ENCODE data around the gene GUCA1A. TPM values are rescaled to one million over a fixed set of nuclear protein-coding genes. Genes with fewer than 3 reads are reported as not detected.

GUCA1A gene
- total RNA-seq, 1 experiment from 2014 or later, result not detected

DNA sequence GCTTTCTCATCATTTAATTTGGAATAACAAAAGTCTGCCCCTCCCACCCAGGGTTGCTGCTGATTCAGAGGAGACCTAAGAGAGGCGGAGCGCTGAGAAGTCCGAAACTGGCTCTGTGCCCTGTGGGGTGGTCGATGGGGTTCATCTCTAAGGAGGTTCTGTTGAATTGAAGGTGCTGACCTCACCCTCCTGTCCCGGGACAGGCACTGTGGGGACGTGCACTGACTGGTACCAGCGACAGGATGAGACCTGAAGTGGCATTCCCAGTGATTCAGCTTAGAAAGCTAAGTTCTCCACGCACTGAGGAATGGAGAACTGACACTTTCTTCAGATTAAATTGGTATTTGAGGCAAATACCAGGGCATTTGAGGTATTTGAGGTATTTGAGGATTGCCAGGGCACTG lies 20.3 kb downstream of the GUCA1A start:
- H3K4me3 ChIP-seq (ENCODE audit: low read depth in 2 of 2, low read length in 2 of 2), result no peak overlapping the region

DNA sequence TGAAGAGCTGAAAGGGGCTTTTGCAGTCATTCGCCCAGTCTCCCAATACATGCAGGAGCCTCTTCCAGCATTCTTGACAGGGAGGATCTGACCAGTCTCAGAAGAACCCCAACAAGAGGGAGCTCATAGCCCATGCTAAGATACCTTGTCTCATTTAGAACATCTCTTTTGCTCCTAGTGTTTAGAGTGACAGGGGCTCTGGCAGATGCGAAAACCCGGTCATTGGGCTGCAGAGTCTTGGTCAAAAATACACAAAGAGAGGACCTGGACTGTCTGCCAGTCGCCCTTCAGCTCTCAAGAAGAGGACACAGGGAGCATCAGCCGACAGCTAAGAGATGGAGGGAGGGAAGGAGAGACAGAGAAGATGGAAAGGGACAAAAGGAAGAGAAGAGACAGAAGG lies 20.9 kb downstream of the GUCA1A start:
- TF ChIP-seq, protein P1, sequence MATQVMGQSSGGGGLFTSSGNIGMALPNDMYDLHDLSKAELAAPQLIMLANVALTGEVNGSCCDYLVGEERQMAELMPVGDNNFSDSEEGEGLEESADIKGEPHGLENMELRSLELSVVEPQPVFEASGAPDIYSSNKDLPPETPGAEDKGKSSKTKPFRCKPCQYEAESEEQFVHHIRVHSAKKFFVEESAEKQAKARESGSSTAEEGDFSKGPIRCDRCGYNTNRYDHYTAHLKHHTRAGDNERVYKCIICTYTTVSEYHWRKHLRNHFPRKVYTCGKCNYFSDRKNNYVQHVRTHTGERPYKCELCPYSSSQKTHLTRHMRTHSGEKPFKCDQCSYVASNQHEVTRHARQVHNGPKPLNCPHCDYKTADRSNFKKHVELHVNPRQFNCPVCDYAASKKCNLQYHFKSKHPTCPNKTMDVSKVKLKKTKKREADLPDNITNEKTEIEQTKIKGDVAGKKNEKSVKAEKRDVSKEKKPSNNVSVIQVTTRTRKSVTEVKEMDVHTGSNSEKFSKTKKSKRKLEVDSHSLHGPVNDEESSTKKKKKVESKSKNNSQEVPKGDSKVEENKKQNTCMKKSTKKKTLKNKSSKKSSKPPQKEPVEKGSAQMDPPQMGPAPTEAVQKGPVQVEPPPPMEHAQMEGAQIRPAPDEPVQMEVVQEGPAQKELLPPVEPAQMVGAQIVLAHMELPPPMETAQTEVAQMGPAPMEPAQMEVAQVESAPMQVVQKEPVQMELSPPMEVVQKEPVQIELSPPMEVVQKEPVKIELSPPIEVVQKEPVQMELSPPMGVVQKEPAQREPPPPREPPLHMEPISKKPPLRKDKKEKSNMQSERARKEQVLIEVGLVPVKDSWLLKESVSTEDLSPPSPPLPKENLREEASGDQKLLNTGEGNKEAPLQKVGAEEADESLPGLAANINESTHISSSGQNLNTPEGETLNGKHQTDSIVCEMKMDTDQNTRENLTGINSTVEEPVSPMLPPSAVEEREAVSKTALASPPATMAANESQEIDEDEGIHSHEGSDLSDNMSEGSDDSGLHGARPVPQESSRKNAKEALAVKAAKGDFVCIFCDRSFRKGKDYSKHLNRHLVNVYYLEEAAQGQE (IDR thresholded peaks at IDR 0.05; ENCODE audit: insufficient read depth in 1 of 2, low read depth in 2 of 2, low read length in 1 of 2), result no peak
- TF ChIP-seq, protein P2, sequence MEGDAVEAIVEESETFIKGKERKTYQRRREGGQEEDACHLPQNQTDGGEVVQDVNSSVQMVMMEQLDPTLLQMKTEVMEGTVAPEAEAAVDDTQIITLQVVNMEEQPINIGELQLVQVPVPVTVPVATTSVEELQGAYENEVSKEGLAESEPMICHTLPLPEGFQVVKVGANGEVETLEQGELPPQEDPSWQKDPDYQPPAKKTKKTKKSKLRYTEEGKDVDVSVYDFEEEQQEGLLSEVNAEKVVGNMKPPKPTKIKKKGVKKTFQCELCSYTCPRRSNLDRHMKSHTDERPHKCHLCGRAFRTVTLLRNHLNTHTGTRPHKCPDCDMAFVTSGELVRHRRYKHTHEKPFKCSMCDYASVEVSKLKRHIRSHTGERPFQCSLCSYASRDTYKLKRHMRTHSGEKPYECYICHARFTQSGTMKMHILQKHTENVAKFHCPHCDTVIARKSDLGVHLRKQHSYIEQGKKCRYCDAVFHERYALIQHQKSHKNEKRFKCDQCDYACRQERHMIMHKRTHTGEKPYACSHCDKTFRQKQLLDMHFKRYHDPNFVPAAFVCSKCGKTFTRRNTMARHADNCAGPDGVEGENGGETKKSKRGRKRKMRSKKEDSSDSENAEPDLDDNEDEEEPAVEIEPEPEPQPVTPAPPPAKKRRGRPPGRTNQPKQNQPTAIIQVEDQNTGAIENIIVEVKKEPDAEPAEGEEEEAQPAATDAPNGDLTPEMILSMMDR (IDR thresholded peaks at IDR 0.05), result no peak
- TF ChIP-seq SIN3A (IDR thresholded peaks at IDR 0.05; ENCODE audit: borderline replicate concordance, insufficient read depth, low read depth, low read length), result no peak
- Histone ChIP-seq H3K4me1 (ENCODE audit: control insufficient read depth, insufficient read depth, low read length) (peaks cover 4% of the 10 kb centered on the region; the same call in 1 of the 2 replicates), H3K36me3 (ENCODE audit: control insufficient read depth, insufficient read depth, low read length) (no peaks in the 10 kb centered on the region), H3K27ac (ENCODE audit: low read length) (no peak overlapping the region), H3K9me3 (ENCODE audit: control insufficient read depth, insufficient read depth, low read depth, low read length) (no peaks in the 10 kb centered on the region), H3K27me3 (ENCODE audit: control insufficient read depth, insufficient read depth, low read length) (no peaks in the 10 kb centered on the region), H3K4me3 (ENCODE audit: low read depth in 2 of 2, low read length in 2 of 2) (no peak overlapping the region)
- intact Hi-C loops (cut with micrococcal nuclease; ENCODE audit: unreplicated experiment) (no loop called here), in situ Hi-C loops (cut with HindIII; ENCODE audit: low pct_unique_long_range_greater_than_20kb, low sequenced_read_pairs) (no loop called here)
- ChIA-PET POLR2A (no interaction called here), CTCF (interaction anchor here (0.6 kb wide), 1 partner anchor 55 kb away, joined by 3 read pairs; no protein-coding TSS in a partner anchor)
- ATAC-seq, result no peak
- no peak for DNase-seq (ENCODE audit: low read depth, low spot score)
- no TSS peak for BruUV-seq (replicated peaks)

More for the DNA sequence above, 20.3 kb downstream of the GUCA1A start:
- ChIA-PET POLR2A (no interaction called here), CTCF (no interaction called here)
- Histone ChIP-seq H3K27me3 (ENCODE audit: control insufficient read depth, insufficient read depth, low read length) (no peaks in the 10 kb centered on the region), H3K27ac (ENCODE audit: low read length) (0 out of 2 replicates have a peak overlapping the region, but pooled peaks have one; percentile 25), H3K4me1 (ENCODE audit: control insufficient read depth, insufficient read depth, low read length) (peaks cover 4% of the 10 kb centered on the region; the same call in 1 of the 2 replicates), H3K36me3 (ENCODE audit: control insufficient read depth, insufficient read depth, low read length) (no peaks in the 10 kb centered on the region), H3K9me3 (ENCODE audit: control insufficient read depth, insufficient read depth, low read depth, low read length) (no peaks in the 10 kb centered on the region)
- intact Hi-C loops (cut with micrococcal nuclease; ENCODE audit: unreplicated experiment) (no loop called here), in situ Hi-C loops (cut with HindIII; ENCODE audit: low pct_unique_long_range_greater_than_20kb, low sequenced_read_pairs) (no loop called here)
- ATAC-seq, result peak; percentile 18; the same call in 1 of the 2 replicates
- BruUV-seq (replicated peaks), result no TSS peak
- no peak for DNase-seq (ENCODE audit: low read depth, low spot score)
- TF ChIP-seq, protein P1 (IDR thresholded peaks at IDR 0.05; ENCODE audit: insufficient read depth in 1 of 2, low read depth in 2 of 2, low read length in 1 of 2), result no peak
- TF ChIP-seq TCF7L2 (IDR thresholded peaks at IDR 0.05; ENCODE audit: low read depth, low read length), result no peak
- no peak for TF ChIP-seq SIN3A (IDR thresholded peaks at IDR 0.05; ENCODE audit: borderline replicate concordance, insufficient read depth, low read depth, low read length)
- TF ChIP-seq POLR2AphosphoS5 (IDR thresholded peaks at IDR 0.05; ENCODE audit: low read depth, low read length), result no peak
- TF ChIP-seq, protein P2 (IDR thresholded peaks at IDR 0.05), result no peak

Data from Panc1 (cell line).